Upper lobe of left lung (tissue), 6 donors: ENCODE data around the gene SIGLEC12. TPM values are rescaled to one million over a fixed set of nuclear protein-coding genes. Genes with fewer than 3 reads are reported as not detected.
"Not testable (repeated sequence)": the region's sequence is repeated elsewhere in the genome, so short reads cannot be mapped to it uniquely, and the experiment has no call there.

Experiments used
- ATAC-seq, 2 donors: fragments of 200-7000 bp; cut with Tn5 transposase; one replicate each; pipeline ENCODE4 v1.9.1; 2022; ENCODE audit warnings: mild to moderate bottlenecking in 2 of 2, moderate library complexity in 2 of 2; ENCODE audit not compliant: low FRiP score in 2 of 2
- DNase-seq, 2 donors: peaks; one replicate each; pipeline ENCODE4 v3.0.0-alpha.2; 2019 to 2020
- H3K27ac ChIP-seq, 4 donors: fragments of 200-600 bp; sonication (generic); one replicate each; pipeline ENCODE4 v1.5.1; 2016 to 2019
- H3K27me3 ChIP-seq, 4 donors: fragments of 200-600 bp; sonication (generic); one replicate each; pipeline ENCODE4 v1.5.1; 2017 to 2019
- H3K36me3 ChIP-seq, 4 donors: fragments of 200-600 bp; sonication (generic); one replicate each; pipeline ENCODE4 v1.5.1; 2016 to 2019
- H3K4me1 ChIP-seq, 4 donors: fragments of 200-600 bp; sonication (generic); one replicate each; pipeline ENCODE4 v1.5.1; 2018 to 2019
- H3K4me3 ChIP-seq, 4 donors: fragments of 200-600 bp; sonication (generic); one replicate each; pipeline ENCODE4 v1.5.1; 2017 to 2019; ENCODE audit warnings: mild to moderate bottlenecking in 2 of 4, moderate library complexity in 1 of 4
- H3K9me3 ChIP-seq, 4 donors: fragments of 200-600 bp; sonication (generic); one replicate each; pipeline ENCODE4 v1.5.1; 2018 to 2019
- CTCF ChIP-seq, 6 experiments: fragments of 450-650 bp in 4 of 6; fragments of 200-600 bp in 2 of 6; sonication (generic) in 2 of 6; IDR thresholded peaks; one replicate each; pipeline ENCODE4 v1.5.1; 2016 to 2019; ENCODE audit warnings: antibody characterized with exemption in 6 of 6
- EP300 ChIP-seq, 4 donors: sonication (generic); formaldehyde crosslinking; IDR thresholded peaks; one replicate each; pipeline ENCODE4 v1.5.1; 2017; ENCODE audit warnings: antibody characterized with exemption in 4 of 4, control low read depth in 2 of 4
- POLR2A ChIP-seq, 4 donors: fragments of 450-650 bp; IDR thresholded peaks; one replicate each; pipeline ENCODE4 v1.5.1; 2016 to 2017; ENCODE audit warnings: antibody characterized with exemption in 4 of 4, mild to moderate bottlenecking in 2 of 4
- POLR2AphosphoS5 ChIP-seq, 2 donors: sonication (generic); formaldehyde crosslinking; IDR thresholded peaks; one replicate each; pipeline ENCODE4 v1.5.1; 2017; ENCODE audit warnings: antibody characterized with exemption in 2 of 2
- WGBS, 2 donors: methylation state at CpG; one replicate each; pipeline ENCODE4 v1.1.5; 2017 to 2018; 5-methylcytosine and 5-hydroxymethylcytosine counted together
- total RNA-seq, 6 donors: library from RNA; depleted of rRNA in 4 of 6; stranded (reverse); fragments of >200 nt in 4 of 6; gene quantifications; one replicate each; pipeline versions ENCODE4 v1.1.0 to v1.2.1, GENCODE V29; 2016 to 2021
- donor health status: DM: no; HTN: no; CAD: no; lungs with moderate emphysema.
- donor health status: DM: no; HTN: yes; CAD: no; lungs with severe emphysema.

Gene SIGLEC12
- total RNA-seq, 6 donors from 2014 or later: 0.30 to 4.5 (median 3.3) TPM; not detected in 1

GRCh38 chr19:51467864-51468544 lies 33.6 kb downstream of the SIGLEC12 start:
- DNase-seq: no peak

GRCh38 chr19:51466723-51467122 lies 34.9 kb downstream of the SIGLEC12 start:
- no peak overlapping the region for H3K27ac ChIP-seq
- H3K9me3 ChIP-seq: no peaks in the 10 kb centered on the region
- H3K27me3 ChIP-seq: peaks cover 0 to 4% (median 0%) of the 10 kb centered on the region in 4 donors
- H3K36me3 ChIP-seq: no peaks in the 10 kb centered on the region
- H3K4me3 ChIP-seq: no peak overlapping the region
- ATAC-seq (no peak), DNase-seq (no peak)
- WGBS, 2 donors: 48 to 66% methylated on average over 3 of the region's 3 CpGs
- peak in 1 of 4 donors; percentile 19 for TF ChIP-seq POLR2A (IDR thresholded peaks at IDR 0.05)
- no peak for TF ChIP-seq EP300 (IDR thresholded peaks at IDR 0.05)
- H3K4me1 ChIP-seq: peaks cover 0 to 16% (median 5%) of the 10 kb centered on the region in 4 donors

More at GRCh38 chr19:51467864-51468544, 33.6 kb downstream of the SIGLEC12 start:
- 53 to 56% methylated on average over 3 to 4 of the region's 4 CpGs for WGBS, 2 donors
- Histone ChIP-seq H3K9me3 (no peaks in the 10 kb centered on the region), H3K36me3 (no peaks in the 10 kb centered on the region), H3K27me3 (no peaks in the 10 kb centered on the region), H3K4me1 (peaks cover 0 to 6% (median 5%) of the 10 kb centered on the region in 4 donors), H3K4me3 (no peak overlapping the region), H3K27ac (peak overlapping the region in 1 of 4 donors; percentile 35)
- ATAC-seq: peak in 1 of 2 donors; percentile 14
- TF ChIP-seq POLR2A (IDR thresholded peaks at IDR 0.05) (no peak), CTCF (IDR thresholded peaks at IDR 0.05) (no peak), POLR2AphosphoS5 (IDR thresholded peaks at IDR 0.05) (no peak), EP300 (IDR thresholded peaks at IDR 0.05) (no peak)

GRCh38 chr19:51463976-51464581 lies 37.5 kb downstream of the SIGLEC12 start:
- not testable (repeated sequence) for H3K9me3 ChIP-seq, H3K27me3 ChIP-seq, H3K4me3 ChIP-seq, H3K36me3 ChIP-seq, DNase-seq, H3K27ac ChIP-seq
- H3K4me1 ChIP-seq: peaks cover 0 to 24% (median 7%) of the 10 kb centered on the region in 4 donors
- 23 to 25% methylated on average over 14 to 15 of the region's 33 CpGs for WGBS, 2 donors
- peak in 1 of 2 donors; percentile 11 for ATAC-seq

GRCh38 chr19:51462681-51463080 lies 38.9 kb downstream of the SIGLEC12 start:
- ATAC-seq: no peak
- TF ChIP-seq CTCF (IDR thresholded peaks at IDR 0.05): no peak
- no peak for TF ChIP-seq POLR2A (IDR thresholded peaks at IDR 0.05)
- no peak for TF ChIP-seq EP300 (IDR thresholded peaks at IDR 0.05)
- no peak for TF ChIP-seq POLR2AphosphoS5 (IDR thresholded peaks at IDR 0.05)

GRCh38 chr19:51462276-51462675 lies 39.3 kb downstream of the SIGLEC12 start:
- ATAC-seq (peak in 1 of 2 donors; percentile 12), DNase-seq (no peak)
- TF ChIP-seq POLR2AphosphoS5 (IDR thresholded peaks at IDR 0.05) (no peak), CTCF (IDR thresholded peaks at IDR 0.05) (no peak)
- 17 to 77% methylated on average over 1 to 7 of the region's 7 CpGs for WGBS, 2 donors
- Histone ChIP-seq H3K4me3 (no peak overlapping the region), H3K4me1 (peaks cover 0 to 18% (median 3%) of the 10 kb centered on the region in 4 donors), H3K27ac (peak overlapping the region in 1 of 4 donors; percentile 71), H3K9me3 (no peaks in the 10 kb centered on the region), H3K36me3 (no peaks in the 10 kb centered on the region), H3K27me3 (peaks cover 0 to 4% (median 0%) of the 10 kb centered on the region in 4 donors)

More at GRCh38 chr19:51462681-51463080, 38.9 kb downstream of the SIGLEC12 start:
- H3K4me3 ChIP-seq: no peak overlapping the region
- peak overlapping the region in 1 of 4 donors; percentile 71 for H3K27ac ChIP-seq
- no peaks in the 10 kb centered on the region for H3K36me3 ChIP-seq
- DNase-seq: no peak
- H3K9me3 ChIP-seq: no peaks in the 10 kb centered on the region
- WGBS, 2 donors: 81 to 93% methylated on average over 4 to 10 of the region's 10 CpGs
- H3K27me3 ChIP-seq: peaks cover 0 to 4% (median 0%) of the 10 kb centered on the region in 4 donors
- H3K4me1 ChIP-seq: peaks cover 0 to 18% (median 5%) of the 10 kb centered on the region in 4 donors
